SK-N-MC (cell line): ENCODE data around the gene CPLX3.

Source experiments
- EZH2 ChIP-seq: fragments of 200-600 bp; sonication (generic); IDR thresholded peaks from one replicate; pipeline ENCODE4 v1.6.1; 2017; ENCODE audit warnings: antibody characterized with exemption
- FOXP2 ChIP-seq: optimal IDR thresholded peaks from 2 replicates; pipeline ENCODE3; 2011; ENCODE audit warnings: mild to moderate bottlenecking, moderate library complexity; ENCODE audit not compliant: insufficient read depth; ENCODE audit errors: extremely low read length, control extremely low read depth
- POLR2AphosphoS5 ChIP-seq: IDR thresholded peaks from 2 replicates; pipeline ENCODE4 v1.6.1; 2012; ENCODE audit warnings: mild to moderate bottlenecking, low read depth, low read length, borderline replicate concordance

GRCh38 chr15:74789171-74789631, 37.2 kb upstream of the CPLX3 start:
- TF ChIP-seq POLR2AphosphoS5, result no peak
- TF ChIP-seq FOXP2, result no peak
- TF ChIP-seq EZH2, result no peak
